ENCODE data around the gene ARSB. TPM values are rescaled to one million over a fixed set of nuclear protein-coding genes. Genes with fewer than 3 reads are reported as not detected.

Gene ARSB
- total RNA-seq, 4 donors from 2014 or later, result 1.2 to 8.8 (median 7.1) TPM

DNA sequence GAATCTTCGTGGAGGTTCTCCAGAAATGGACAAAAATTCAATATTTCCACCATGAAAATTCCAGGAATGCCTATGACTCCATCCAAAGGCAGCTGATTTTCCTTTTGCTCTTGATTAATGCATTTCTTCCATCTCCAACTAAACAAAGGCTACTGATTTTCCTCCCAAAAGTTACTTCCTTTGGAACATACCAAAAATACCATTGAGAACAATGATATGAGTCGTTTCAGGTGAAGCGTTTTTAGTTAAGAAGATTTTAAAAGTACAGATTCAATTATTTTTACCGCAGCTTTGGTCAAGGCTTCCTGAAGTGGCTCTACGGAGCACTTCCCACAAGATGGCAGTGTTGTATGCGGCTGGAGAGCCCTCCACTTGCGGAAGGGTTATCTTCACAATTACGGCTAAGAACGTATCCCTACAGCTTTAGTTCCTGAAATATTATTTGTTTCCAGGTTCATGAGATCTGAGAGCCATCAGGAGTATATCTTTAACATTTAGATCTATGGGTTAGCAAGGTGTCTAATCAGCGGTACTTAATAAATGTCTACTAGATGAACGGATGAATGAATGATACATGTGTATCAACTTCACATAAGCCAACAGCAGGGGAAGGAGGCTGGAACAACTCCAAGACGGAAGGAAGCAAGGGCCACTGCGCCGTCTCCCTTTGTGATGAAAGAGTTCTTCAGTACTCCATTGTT, 35.9 kb upstream of the ARSB start:
- intact Hi-C loops (cut with DNase I), result loop anchor here (5.0 to 10.0 kb wide), 2 partner anchors 111 to 444 kb away; no protein-coding TSS in a partner anchor
- no peaks in the 10 kb centered on the region for H3K9me3 ChIP-seq
- H3K4me1 ChIP-seq, result peaks cover 0 to 20% (median 10%) of the 10 kb centered on the region in 3 donors
- H3K36me3 ChIP-seq, result no peaks in the 10 kb centered on the region
- H3K27me3 ChIP-seq, result peaks cover 0 to 5% (median 0%) of the 10 kb centered on the region in 4 donors
- TF ChIP-seq, protein P1, sequence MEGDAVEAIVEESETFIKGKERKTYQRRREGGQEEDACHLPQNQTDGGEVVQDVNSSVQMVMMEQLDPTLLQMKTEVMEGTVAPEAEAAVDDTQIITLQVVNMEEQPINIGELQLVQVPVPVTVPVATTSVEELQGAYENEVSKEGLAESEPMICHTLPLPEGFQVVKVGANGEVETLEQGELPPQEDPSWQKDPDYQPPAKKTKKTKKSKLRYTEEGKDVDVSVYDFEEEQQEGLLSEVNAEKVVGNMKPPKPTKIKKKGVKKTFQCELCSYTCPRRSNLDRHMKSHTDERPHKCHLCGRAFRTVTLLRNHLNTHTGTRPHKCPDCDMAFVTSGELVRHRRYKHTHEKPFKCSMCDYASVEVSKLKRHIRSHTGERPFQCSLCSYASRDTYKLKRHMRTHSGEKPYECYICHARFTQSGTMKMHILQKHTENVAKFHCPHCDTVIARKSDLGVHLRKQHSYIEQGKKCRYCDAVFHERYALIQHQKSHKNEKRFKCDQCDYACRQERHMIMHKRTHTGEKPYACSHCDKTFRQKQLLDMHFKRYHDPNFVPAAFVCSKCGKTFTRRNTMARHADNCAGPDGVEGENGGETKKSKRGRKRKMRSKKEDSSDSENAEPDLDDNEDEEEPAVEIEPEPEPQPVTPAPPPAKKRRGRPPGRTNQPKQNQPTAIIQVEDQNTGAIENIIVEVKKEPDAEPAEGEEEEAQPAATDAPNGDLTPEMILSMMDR (IDR thresholded peaks at IDR 0.05), result peak; percentile 60 to 74 (median 66)
- no peak for TF ChIP-seq POLR2A (IDR thresholded peaks at IDR 0.05)
- H3K27ac ChIP-seq, result no peak overlapping the region
- H3K4me3 ChIP-seq, result peak overlapping the region in 3 of 4 donors; percentile 2 to 47 (median 9)
- WGBS, 2 donors, result 7 to 12% methylated on average over 14 of the region's 14 CpGs
- DNase-seq, result no peak

DNA sequence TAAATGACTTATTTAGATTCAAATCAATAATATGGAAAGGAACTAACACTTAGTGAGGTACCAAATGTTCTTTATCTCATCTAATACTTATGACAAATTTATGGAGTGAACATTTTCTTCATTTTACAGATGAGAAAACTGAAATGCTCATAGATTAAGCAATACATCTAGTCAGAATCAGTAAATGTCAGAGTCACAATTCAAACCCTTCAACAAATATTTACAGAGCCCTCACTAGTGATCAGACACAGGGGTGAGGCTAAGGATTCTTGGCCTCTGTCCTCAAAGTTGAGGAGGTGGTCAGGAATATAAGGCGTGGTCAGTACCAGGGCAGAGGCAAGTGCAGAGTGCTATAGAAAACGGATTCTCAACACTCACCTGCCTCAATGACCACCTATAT, 29.5 kb upstream of the ARSB start:
- Histone ChIP-seq H3K36me3 (no peaks in the 10 kb centered on the region), H3K4me3 (no peak overlapping the region), H3K27me3 (no peaks in the 10 kb centered on the region), H3K4me1 (no peaks in the 10 kb centered on the region), H3K9me3 (no peaks in the 10 kb centered on the region), H3K27ac (no peak overlapping the region)
- TF ChIP-seq POLR2A (IDR thresholded peaks at IDR 0.05), result no peak
- TF ChIP-seq, protein P1 (IDR thresholded peaks at IDR 0.05), result no peak
- 73 to 89% methylated on average over 2 of the region's 2 CpGs for WGBS, 2 donors
- intact Hi-C loops (cut with DNase I), result no loop called here
- DNase-seq, result no peak

DNA sequence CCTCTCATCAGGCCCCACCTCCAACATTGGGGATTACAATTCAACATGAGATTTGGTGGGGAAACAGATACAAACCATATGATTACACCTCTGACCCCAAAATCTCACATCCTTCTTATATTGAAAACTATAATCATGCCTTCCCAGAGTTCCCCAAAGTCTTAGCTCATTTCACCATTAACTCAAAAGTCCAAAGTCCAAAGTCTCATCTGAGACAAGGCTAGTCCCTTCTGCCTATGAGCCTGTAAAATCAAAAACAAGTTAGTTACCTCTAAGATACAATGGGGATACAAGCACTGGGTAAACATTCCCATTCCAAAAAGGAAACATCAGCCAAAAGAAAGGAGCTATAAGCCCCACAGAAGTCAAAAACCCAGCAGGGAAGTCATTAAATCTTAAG, 26.8 kb upstream of the ARSB start:
- TF ChIP-seq, protein P1 (IDR thresholded peaks at IDR 0.05), result no peak
- TF ChIP-seq POLR2A (IDR thresholded peaks at IDR 0.05), result no peak
- no peak overlapping the region for H3K4me3 ChIP-seq
- H3K27ac ChIP-seq, result no peak overlapping the region
- H3K9me3 ChIP-seq, result no peaks in the 10 kb centered on the region
- H3K4me1 ChIP-seq, result no peaks in the 10 kb centered on the region
- H3K27me3 ChIP-seq, result no peaks in the 10 kb centered on the region
- intact Hi-C loops (cut with DNase I), result no loop called here
- DNase-seq, result no peak
- H3K36me3 ChIP-seq, result no peaks in the 10 kb centered on the region

DNA sequence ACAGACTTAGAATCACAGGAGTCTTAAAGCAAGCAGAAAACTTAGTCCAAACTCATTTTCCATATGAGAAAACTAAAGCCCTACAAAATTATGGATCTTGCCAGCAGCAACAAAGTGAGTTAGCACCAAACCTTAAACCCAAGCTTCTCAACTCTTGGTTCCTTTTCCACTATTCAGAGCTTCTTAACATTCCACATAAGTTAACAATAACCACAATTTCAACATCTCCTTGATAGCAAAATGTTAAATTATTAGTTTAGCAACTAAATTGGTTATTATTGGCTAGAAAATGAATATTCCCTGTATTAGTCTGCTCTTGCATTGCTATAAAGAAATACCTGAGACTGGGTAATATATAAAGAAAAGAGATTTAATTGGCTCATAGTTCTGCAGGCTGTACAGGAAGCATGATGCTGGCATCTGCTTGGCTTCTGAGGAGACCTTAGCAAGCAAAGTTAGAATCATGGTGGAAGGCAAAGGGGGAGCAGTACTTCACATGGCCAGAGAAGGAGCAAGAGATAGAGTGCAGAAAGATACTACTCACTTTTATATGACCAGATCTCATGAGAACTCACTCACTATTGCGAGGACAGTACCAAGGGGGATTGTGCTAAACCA, 26.2 kb upstream of the ARSB start:
- no peak overlapping the region for H3K4me3 ChIP-seq
- intact Hi-C loops (cut with DNase I), result no loop called here
- H3K9me3 ChIP-seq, result no peaks in the 10 kb centered on the region
- 79 to 92% methylated on average over 1 of the region's 1 CpG for WGBS, 2 donors
- no peaks in the 10 kb centered on the region for H3K4me1 ChIP-seq
- H3K27me3 ChIP-seq, result no peaks in the 10 kb centered on the region
- H3K27ac ChIP-seq, result no peak overlapping the region
- no peaks in the 10 kb centered on the region for H3K36me3 ChIP-seq
- no peak for DNase-seq
- no peak for TF ChIP-seq POLR2A (IDR thresholded peaks at IDR 0.05)
- TF ChIP-seq, protein P1 (IDR thresholded peaks at IDR 0.05), result no peak

DNA sequence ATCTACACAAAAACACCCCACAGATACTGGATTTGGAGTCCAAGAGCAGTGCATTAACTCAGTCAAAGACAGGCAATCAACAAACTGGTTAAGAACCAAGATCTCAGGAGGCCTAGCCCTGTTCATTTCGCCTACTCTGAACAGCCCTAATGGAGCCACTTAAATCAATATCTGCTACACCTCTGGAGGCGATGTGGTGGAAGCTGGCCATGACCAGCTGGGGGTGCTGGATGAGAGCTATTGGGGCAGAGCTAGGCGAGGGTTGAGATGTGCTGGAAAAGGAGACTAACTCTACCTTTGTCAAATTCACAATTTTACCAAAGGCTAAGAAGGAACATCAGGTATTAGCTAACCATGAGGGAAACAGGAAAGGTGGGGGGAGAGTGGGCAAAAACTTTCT, 23.3 kb upstream of the ARSB start:
- WGBS, 2 donors, result 31 to 75% methylated on average over 1 to 3 of the region's 3 CpGs
- H3K27me3 ChIP-seq, result no peaks in the 10 kb centered on the region
- H3K27ac ChIP-seq, result no peak overlapping the region
- H3K9me3 ChIP-seq, result no peaks in the 10 kb centered on the region
- H3K4me3 ChIP-seq, result no peak overlapping the region
- no peaks in the 10 kb centered on the region for H3K36me3 ChIP-seq
- TF ChIP-seq, protein P1 (IDR thresholded peaks at IDR 0.05), result no peak
- TF ChIP-seq POLR2A (IDR thresholded peaks at IDR 0.05), result no peak
- intact Hi-C loops (cut with DNase I), result no loop called here
- no peak for DNase-seq
- H3K4me1 ChIP-seq, result no peaks in the 10 kb centered on the region
